Prostate gland (tissue), 2 donors: Measurements from ENCODE around the gene SERPINE2. TPM values are rescaled to one million over a fixed set of nuclear protein-coding genes. Genes with fewer than 3 reads are reported as not detected.

ENCODE experiments used
- DNase-seq: peaks from one replicate; pipeline ENCODE4 v3.0.0-alpha.2; 2019; ENCODE audit warnings: low spot score
- H3K27ac ChIP-seq, 2 donors: fragments of 200-600 bp; sonication (generic); 2 replicates each; pipeline ENCODE4 v1.5.1; 2017 to 2019
- H3K27me3 ChIP-seq: fragments of 200-600 bp; sonication (generic); replicated peaks from 2 replicates; pipeline ENCODE4 v1.5.1; 2019; ENCODE audit not compliant: insufficient read depth
- H3K36me3 ChIP-seq, 2 donors: fragments of 200-600 bp; sonication (generic); 1 replicate in 1 of 2; 2 replicates in 1 of 2; pipeline versions ENCODE4 v1.5.1 to v1.8.1; 2017 to 2019
- H3K4me1 ChIP-seq: fragments of 200-600 bp; sonication (generic); replicated peaks from 2 replicates; pipeline ENCODE4 v1.5.1; 2019
- H3K4me3 ChIP-seq, 2 donors: fragments of 200-600 bp; sonication (generic); 2 replicates each; pipeline ENCODE4 v1.5.1; 2017 to 2019
- H3K9me3 ChIP-seq: fragments of 200-600 bp; sonication (generic); 2 replicates; pipeline ENCODE4 v1.5.1; 2017
- CTCF ChIP-seq, 4 experiments: fragments of 200-600 bp in 2 of 4; fragments of 450-650 bp in 2 of 4; sonication (generic) in 2 of 4; IDR thresholded peaks; 1 replicate in 3 of 4; 2 replicates in 1 of 4; pipeline ENCODE4 v1.5.1; 2016 to 2019; ENCODE audit warnings: antibody characterized with exemption in 4 of 4, mild to moderate bottlenecking in 2 of 4, moderate library complexity in 2 of 4
- POLR2A ChIP-seq: fragments of 450-650 bp; IDR thresholded peaks from one replicate; pipeline ENCODE4 v1.6.1; 2016; ENCODE audit warnings: antibody characterized with exemption, mild to moderate bottlenecking
- POLR2AphosphoS5 ChIP-seq: sonication (generic); formaldehyde crosslinking; IDR thresholded peaks from one replicate; pipeline ENCODE4 v1.6.1; 2017; ENCODE audit warnings: antibody characterized with exemption
- WGBS: methylation state at CpG from one replicate; pipeline ENCODE4 v1.1.5; 2018; 5-methylcytosine and 5-hydroxymethylcytosine counted together
- intact Hi-C: fragments of 100-400 bp; cut with DNase I; formaldehyde crosslinking; loops from one replicate; pipeline ENCODE4 v1.14.2; 2022
- total RNA-seq, 2 donors: library from RNA; depleted of rRNA; stranded (reverse); fragments of >200 nt; gene quantifications; one replicate each; pipeline ENCODE4 v1.1.0, GENCODE V29; 2016

Gene SERPINE2
- total RNA-seq, 2 donors from 2014 or later = 2.4 to 158 TPM

DNA sequence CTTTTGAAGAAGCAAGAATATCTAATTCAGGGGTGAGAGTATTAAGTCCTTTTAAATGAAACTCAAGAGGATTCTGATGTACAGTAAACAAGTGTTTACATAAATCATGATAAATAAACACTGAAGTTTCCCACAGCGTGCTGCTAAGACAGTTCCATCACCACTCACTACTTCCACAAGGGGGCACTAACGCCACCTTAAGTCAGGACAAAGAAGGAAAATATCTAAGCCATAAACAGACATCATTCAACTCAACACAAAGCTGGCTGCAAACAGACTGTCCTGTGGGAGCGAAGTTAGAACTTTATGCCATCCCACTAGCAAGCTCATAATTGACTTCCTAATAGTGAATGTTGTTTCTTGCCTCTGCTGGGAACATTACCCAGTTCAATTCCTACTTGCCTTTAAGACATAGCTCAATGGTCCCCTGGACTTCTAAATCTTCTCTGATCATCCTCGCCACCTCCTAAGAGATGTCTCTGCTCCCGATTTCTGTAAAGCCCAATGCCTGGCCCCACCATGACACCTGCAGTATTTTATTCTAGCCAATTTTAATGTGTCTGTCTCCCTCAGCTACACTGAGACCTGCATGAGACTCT lies 45.4 kb downstream of the SERPINE2 start:
- intact Hi-C loops = loop anchor here (2.0 to 10.0 kb wide), 2 partner anchors 291 to 371 kb away; no protein-coding TSS in a partner anchor
- WGBS = 30% methylated on average over 5 of the region's 5 CpGs
- H3K9me3 ChIP-seq = no peaks in the 10 kb centered on the region
- H3K27ac ChIP-seq = no peak overlapping the region
- H3K4me3 ChIP-seq = no peak overlapping the region
- H3K4me1 ChIP-seq = no peaks in the 10 kb centered on the region
- no peaks in the 10 kb centered on the region for H3K27me3 ChIP-seq
- peak; percentile 60 for DNase-seq
- TF ChIP-seq POLR2A (no peak), CTCF (IDR thresholded peaks at IDR 0.05) (peak; percentile 68 to 89 (median 75)), POLR2AphosphoS5 (no peak)
- no peaks in the 10 kb centered on the region for H3K36me3 ChIP-seq

DNA sequence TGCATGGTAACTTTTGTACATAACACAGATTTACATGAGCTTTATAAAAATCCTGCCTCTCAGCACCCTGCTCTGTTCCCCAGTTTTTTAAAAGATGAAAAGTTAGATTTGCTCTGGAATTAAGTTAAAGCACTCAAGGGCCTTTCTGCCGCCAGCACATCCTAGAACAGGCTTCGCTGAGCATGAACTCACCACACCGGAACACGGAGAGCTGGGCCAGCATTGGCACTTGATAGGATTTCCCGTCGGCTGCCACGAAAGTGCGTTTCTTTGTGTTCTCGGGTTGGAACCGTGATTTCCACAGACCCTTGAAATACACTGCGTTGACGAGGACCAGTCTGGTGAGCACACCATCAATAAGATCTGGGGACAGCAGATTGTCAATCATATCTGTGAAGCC lies 47.5 kb downstream of the SERPINE2 start:
- Histone ChIP-seq H3K4me3 (no peak overlapping the region), H3K36me3 (no peaks in the 10 kb centered on the region), H3K27ac (no peak overlapping the region), H3K9me3 (no peaks in the 10 kb centered on the region), H3K4me1 (no peaks in the 10 kb centered on the region), H3K27me3 (no peaks in the 10 kb centered on the region)
- intact Hi-C loops = loop anchor here (2.0 to 10.0 kb wide), 2 partner anchors 293 to 373 kb away; no protein-coding TSS in a partner anchor
- TF ChIP-seq POLR2AphosphoS5 (no peak), POLR2A (no peak), CTCF (IDR thresholded peaks at IDR 0.05) (no peak)
- DNase-seq = no peak
- 95% methylated on average over 12 of the region's 12 CpGs for WGBS

- H3K27ac ChIP-seq = no peak overlapping the region
- TF ChIP-seq POLR2A = no peak
- TF ChIP-seq POLR2AphosphoS5 = no peak
- no peak for TF ChIP-seq CTCF (IDR thresholded peaks at IDR 0.05)
- DNase-seq = no peak
- WGBS = 77% methylated on average over 3 of the region's 3 CpGs
- no peaks in the 10 kb centered on the region for H3K36me3 ChIP-seq
- no peaks in the 10 kb centered on the region for H3K9me3 ChIP-seq
- no peak overlapping the region for H3K4me3 ChIP-seq
- intact Hi-C loops = loop anchor here (10.0 kb wide), 1 partner anchor 375 kb away; no protein-coding TSS in a partner anchor
- no peaks in the 10 kb centered on the region for H3K27me3 ChIP-seq
- H3K4me1 ChIP-seq = no peaks in the 10 kb centered on the region
Measured at GRCh38 chr2:223989856-223990232, 49.2 kb downstream of the SERPINE2 start.

DNA sequence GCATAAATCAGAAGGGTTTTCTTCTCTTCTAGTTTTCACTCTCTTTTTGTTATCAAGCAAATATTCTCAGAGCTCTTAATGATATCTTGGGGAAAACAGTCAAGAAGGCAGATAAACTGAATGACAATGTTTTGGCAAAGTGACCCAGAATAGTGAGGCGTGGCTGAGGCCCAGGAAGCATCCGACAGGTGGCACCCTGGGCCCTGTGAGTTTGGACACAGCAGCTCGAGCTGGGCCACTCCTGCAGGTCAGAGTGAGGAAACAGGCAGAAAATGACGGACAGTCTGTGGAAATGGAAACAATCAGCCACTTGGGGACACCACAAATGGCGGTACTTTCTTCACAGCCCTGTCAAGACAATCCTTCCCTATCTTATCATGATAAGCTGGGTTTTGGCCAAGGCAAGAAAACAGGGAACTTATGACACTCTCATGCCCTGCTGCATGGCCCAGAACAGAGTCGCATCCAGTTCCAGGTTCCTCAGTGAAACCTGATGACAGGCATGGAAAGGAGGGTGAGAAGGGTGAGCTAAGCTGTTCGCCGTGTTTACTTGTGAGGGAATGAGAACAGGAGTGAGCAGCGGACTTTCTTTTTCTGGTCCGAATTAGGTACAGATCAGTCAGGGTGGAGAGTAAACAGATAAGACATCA lies 49.8 kb downstream of the SERPINE2 start:
- intact Hi-C loops = no loop called here

More for the DNA sequence above, 49.8 kb downstream of the SERPINE2 start:
- TF ChIP-seq POLR2A = no peak
- TF ChIP-seq CTCF (IDR thresholded peaks at IDR 0.05) = no peak
- TF ChIP-seq POLR2AphosphoS5 = no peak
- Histone ChIP-seq H3K27me3 (no peaks in the 10 kb centered on the region), H3K4me3 (no peak overlapping the region), H3K9me3 (no peaks in the 10 kb centered on the region), H3K4me1 (no peaks in the 10 kb centered on the region), H3K27ac (no peak overlapping the region), H3K36me3 (no peaks in the 10 kb centered on the region)
- 83% methylated on average over 10 of the region's 10 CpGs for WGBS
- DNase-seq = no peak
